HEK293 (cell line): Measurements from ENCODE around the gene EVI5.
A peak's percentile ranks its signal among the peaks of the same experiment; 100 is the strongest.

ENCODE experiments used
- BCL11B ChIP-seq: fragments of 450-650 bp; formaldehyde crosslinking; IDR thresholded peaks from 2 replicates; pipeline ENCODE4 v1.5.1; 2016; ENCODE audit warnings: low read depth, missing biosample characterization, missing genetic modification characterization
- GLIS1 ChIP-seq: fragments of 450-650 bp; formaldehyde crosslinking; IDR thresholded peaks from 2 replicates; pipeline ENCODE4 v1.5.1; 2016; ENCODE audit warnings: missing biosample characterization, missing genetic modification characterization
- KLF10 ChIP-seq: fragments of 450-650 bp; IDR thresholded peaks from 2 replicates; pipeline ENCODE4 v1.5.1; 2018; ENCODE audit warnings: missing biosample characterization, mild to moderate bottlenecking, missing genetic modification characterization
- MEIS1 ChIP-seq: sonication (generic); formaldehyde crosslinking; IDR thresholded peaks from 2 replicates; pipeline ENCODE4 v1.8.1; 2022; ENCODE audit warnings: missing genetic modification reagents, mild to moderate bottlenecking, borderline replicate concordance
- MYNN ChIP-seq: fragments of 450-650 bp; formaldehyde crosslinking; IDR thresholded peaks from 2 replicates; pipeline ENCODE4 v1.5.1; 2016; ENCODE audit warnings: missing biosample characterization, missing genetic modification characterization, borderline replicate concordance
- PBX3 ChIP-seq: sonication (generic); formaldehyde crosslinking; IDR thresholded peaks from 2 replicates; pipeline ENCODE4 v1.8.1; 2022; ENCODE audit warnings: mild to moderate bottlenecking, moderate library complexity, missing genetic modification reagents
- PRDM1 ChIP-seq: fragments of 450-650 bp; formaldehyde crosslinking; IDR thresholded peaks from 2 replicates; pipeline ENCODE4; 2016; ENCODE audit warnings: missing biosample characterization, missing genetic modification characterization
- PRDM4 ChIP-seq: fragments of 450-650 bp; formaldehyde crosslinking; IDR thresholded peaks from 2 replicates; pipeline ENCODE4 v1.5.1; 2017; ENCODE audit warnings: missing biosample characterization, missing genetic modification characterization
- PRDM6 ChIP-seq: fragments of 450-650 bp; formaldehyde crosslinking; IDR thresholded peaks from 2 replicates; pipeline ENCODE4 v1.5.1; 2017; ENCODE audit warnings: missing biosample characterization, missing genetic modification characterization
- TCF7L2 ChIP-seq: IDR thresholded peaks from 2 replicates; pipeline ENCODE4 v1.6.1; 2011; ENCODE audit warnings: low read depth, mild to moderate bottlenecking, inconsistent platforms, low read length, moderate library complexity, borderline replicate concordance
- ZBTB6 ChIP-seq: fragments of 450-650 bp; formaldehyde crosslinking; IDR thresholded peaks from 2 replicates; pipeline ENCODE4 v1.5.1; 2017; ENCODE audit warnings: missing biosample characterization, missing genetic modification characterization
- ZBTB7A ChIP-seq: fragments of 450-650 bp; formaldehyde crosslinking; IDR thresholded peaks from 2 replicates; pipeline ENCODE4 v1.5.1; 2016; ENCODE audit warnings: low read depth, missing biosample characterization, missing genetic modification characterization
- ZBTB8A ChIP-seq: fragments of 450-650 bp; formaldehyde crosslinking; IDR thresholded peaks from 2 replicates; pipeline ENCODE4 v1.5.1; 2016; ENCODE audit warnings: missing biosample characterization, missing genetic modification characterization
- ZFP37 ChIP-seq: fragments of 450-650 bp; formaldehyde crosslinking; IDR thresholded peaks from 2 replicates; pipeline ENCODE4 v1.5.1; 2016; ENCODE audit warnings: missing biosample characterization, missing genetic modification characterization
- ZNF19 ChIP-seq: fragments of 450-650 bp; formaldehyde crosslinking; IDR thresholded peaks from 2 replicates; pipeline ENCODE4; 2016; ENCODE audit warnings: missing biosample characterization, missing genetic modification characterization, low read depth
- ZNF202 ChIP-seq: fragments of 450-650 bp; formaldehyde crosslinking; IDR thresholded peaks from 2 replicates; pipeline ENCODE4 v1.5.1; 2016; ENCODE audit warnings: missing biosample characterization, missing genetic modification characterization, borderline replicate concordance
- ZNF26 ChIP-seq: fragments of 450-650 bp; formaldehyde crosslinking; IDR thresholded peaks from 2 replicates; pipeline ENCODE4 v1.5.1; 2016; ENCODE audit warnings: missing biosample characterization, missing genetic modification characterization
- ZNF394 ChIP-seq: fragments of 450-650 bp; formaldehyde crosslinking; IDR thresholded peaks from 2 replicates; pipeline ENCODE4 v1.5.1; 2016; ENCODE audit warnings: missing biosample characterization, missing genetic modification characterization, mild to moderate bottlenecking, moderate library complexity, borderline replicate concordance
- ZNF501 ChIP-seq: fragments of 450-650 bp; formaldehyde crosslinking; IDR thresholded peaks from 2 replicates; pipeline ENCODE4 v1.5.1; 2016; ENCODE audit warnings: missing biosample characterization, missing genetic modification characterization
- ZNF549 ChIP-seq: fragments of 450-650 bp; IDR thresholded peaks from 2 replicates; pipeline ENCODE4 v1.5.1; 2018; ENCODE audit warnings: missing biosample characterization, missing genetic modification characterization, mild to moderate bottlenecking, inconsistent platforms, moderate library complexity
- ZNF571 ChIP-seq: fragments of 450-650 bp; formaldehyde crosslinking; IDR thresholded peaks from 2 replicates; pipeline ENCODE4 v1.5.0; 2017; ENCODE audit warnings: missing biosample characterization, missing genetic modification characterization
- ZNF600 ChIP-seq: fragments of 450-650 bp; formaldehyde crosslinking; IDR thresholded peaks from 2 replicates; pipeline ENCODE4 v1.5.1; 2016; ENCODE audit warnings: missing biosample characterization, missing genetic modification characterization
- ZNF621 ChIP-seq: fragments of 450-650 bp; formaldehyde crosslinking; IDR thresholded peaks from 2 replicates; pipeline ENCODE4 v1.5.1; 2017; ENCODE audit warnings: missing biosample characterization, missing genetic modification characterization
- ZNF629 ChIP-seq: fragments of 450-650 bp; formaldehyde crosslinking; IDR thresholded peaks from 2 replicates; pipeline ENCODE4 v1.5.1; 2017; ENCODE audit warnings: missing biosample characterization, missing genetic modification characterization
- ZNF645 ChIP-seq: fragments of 450-650 bp; formaldehyde crosslinking; IDR thresholded peaks from 2 replicates; pipeline ENCODE4; 2016; ENCODE audit warnings: missing biosample characterization, missing genetic modification characterization
- ZNF664 ChIP-seq: fragments of 450-650 bp; formaldehyde crosslinking; IDR thresholded peaks from 2 replicates; pipeline ENCODE4 v1.5.1; 2016; ENCODE audit warnings: missing biosample characterization, missing genetic modification characterization
- ZNF677 ChIP-seq: fragments of 450-650 bp; IDR thresholded peaks from 2 replicates; pipeline ENCODE4 v1.5.0; 2018; ENCODE audit warnings: missing biosample characterization, mild to moderate bottlenecking, missing genetic modification characterization, moderate library complexity
- ZNF692 ChIP-seq: fragments of 450-650 bp; formaldehyde crosslinking; IDR thresholded peaks from 2 replicates; pipeline ENCODE4 v1.5.1; 2016; ENCODE audit warnings: missing biosample characterization, missing genetic modification characterization
- ZNF776 ChIP-seq: fragments of 450-650 bp; formaldehyde crosslinking; IDR thresholded peaks from 2 replicates; pipeline ENCODE4 v1.5.0; 2017; ENCODE audit warnings: missing biosample characterization, missing genetic modification characterization, borderline replicate concordance

Gene EVI5

GRCh38 chr1:92791487-92792066 is 6.7 kb upstream of the EVI5 start (continued):
- no peak for TF ChIP-seq ZNF664
- TF ChIP-seq ZBTB6 (tag by site-specific recombination): no peak
- TF ChIP-seq ZNF549 (tag by site-specific recombination): 0 out of 2 replicates have a peak, but pooled peaks have one; percentile 22
- TF ChIP-seq BCL11B (tag by site-specific recombination): no peak
- TF ChIP-seq TCF7L2: no peak
- TF ChIP-seq ZNF776 (tag by site-specific recombination): no peak
- no peak for TF ChIP-seq ZFP37 (tag by site-specific recombination)
- no peak for TF ChIP-seq ZNF692 (tag by site-specific recombination)
- peak; percentile 49; the same call in 1 of the 2 replicates for TF ChIP-seq PRDM6 (tag by site-specific recombination)
- peak; percentile 100 for TF ChIP-seq MYNN (tag by site-specific recombination)
- no peak for TF ChIP-seq KLF10 (tag by site-specific recombination)
- TF ChIP-seq PRDM1 (tag by site-specific recombination): no peak
- no peak for TF ChIP-seq ZNF26 (tag by site-specific recombination)
- TF ChIP-seq ZNF571: no peak
- TF ChIP-seq ZNF202 (tag by site-specific recombination): no peak
- TF ChIP-seq ZNF621: no peak
- TF ChIP-seq ZNF394 (tag by site-specific recombination): no peak
- no peak for TF ChIP-seq PBX3 (CRISPR knock-in tag)
- TF ChIP-seq ZNF629: 0 out of 2 replicates have a peak, but pooled peaks have one; percentile 19
- no peak for TF ChIP-seq ZNF677 (tag by site-specific recombination)
- no peak for TF ChIP-seq ZNF501 (tag by site-specific recombination)
- no peak for TF ChIP-seq ZNF645
- TF ChIP-seq ZBTB8A (tag by site-specific recombination): no peak
- TF ChIP-seq PRDM4: no peak
- TF ChIP-seq ZBTB7A (tag by site-specific recombination): no peak
- peak; percentile 53 for TF ChIP-seq GLIS1
- TF ChIP-seq ZNF600 (tag by site-specific recombination): no peak
- no peak for TF ChIP-seq MEIS1 (CRISPR knock-in tag)
- TF ChIP-seq ZNF19 (tag by site-specific recombination): no peak
